Fibroblast of skin of right quadriceps (primary cell): ENCODE data around the gene DCAF12L2.
"Not testable (repeated sequence)": the region's sequence is repeated elsewhere in the genome, so short reads cannot be mapped to it uniquely, and the experiment has no call there.

Experiments
- DNase-seq: peaks from one replicate; pipeline ENCODE4 v3.0.0-alpha.2; 2013

The DCAF12L2 gene

GRCh38 chrX:126165721-126166461 lies at the start of gene DCAF12L2:
DCAF12L2 (minus strand) TSS chrX:126166289; CDS start chrX:126165924, 365 bp downstream.
- DNase-seq = peak; percentile 17

- not testable (repeated sequence) for DNase-seq
These were observed 24.8 kb upstream of the DCAF12L2 start for GRCh38 chrX:126190888-126191287.

- no peak for DNase-seq
These were observed 11.2 kb upstream of the DCAF12L2 start for GRCh38 chrX:126177133-126177840.

- no peak for DNase-seq
These were observed 4.6 kb upstream of the DCAF12L2 start for GRCh38 chrX:126170720-126171119.

GRCh38 chrX:126167560-126167959 lies 1.5 kb upstream of the DCAF12L2 start:
- DNase-seq = no peak

GRCh38 chrX:126165401-126165720 lies 728 bp downstream of the DCAF12L2 start:
- DNase-seq = no peak

GRCh38 chrX:126164689-126165400 lies 1.2 kb downstream of the DCAF12L2 start:
- DNase-seq = no peak

- no peak for DNase-seq
These were observed 1.9 kb downstream of the DCAF12L2 start for GRCh38 chrX:126164226-126164625.

GRCh38 chrX:126141014-126141413 lies 25.1 kb downstream of the DCAF12L2 start:
- DNase-seq = no peak

GRCh38 chrX:126137899-126138298 lies 28.2 kb downstream of the DCAF12L2 start:
- DNase-seq = no peak

- peak; percentile 21 for DNase-seq
These were observed 41.4 kb downstream of the DCAF12L2 start for GRCh38 chrX:126124721-126125120.
